ENCODE data around the gene GDF10. TPM values are rescaled to one million over a fixed set of nuclear protein-coding genes. Genes with fewer than 3 reads are reported as not detected.

GDF10 gene
- total and polyA plus RNA-seq, 2 of the 8 experiments (the other 6 are each of a cell fraction or from before 2014, with no cell fraction given): 0.19 to 0.32 TPM

- TF ChIP-seq YY1 (IDR thresholded peaks at IDR 0.05; ENCODE audit: low read depth, low read length): no peak
- no peak for TF ChIP-seq BRCA1 (IDR thresholded peaks at IDR 0.05; ENCODE audit: low read depth, low read length)
Measured at GRCh38 chr10:47276576-47277351, 23.2 kb upstream of the GDF10 start (continued).
